Peyer's patch (tissue), 4 donors: ENCODE results near the gene SMOC1.

Source experiments
- POLR2A ChIP-seq, 2 donors: fragments of 450-650 bp; IDR thresholded peaks; one replicate each; pipeline ENCODE4 v1.5.1; 2017; ENCODE audit warnings: antibody characterized with exemption in 2 of 2, mild to moderate bottlenecking in 2 of 2, moderate library complexity in 2 of 2
- TF ChIP-seq, protein P1 (sequence below), 6 experiments: fragments of 450-650 bp in 4 of 6; fragments of 200-600 bp in 2 of 6; sonication (generic) in 1 of 6; IDR thresholded peaks; one replicate each; pipeline ENCODE4 v1.5.1; 2017 to 2019; ENCODE audit warnings: antibody characterized with exemption in 6 of 6, mild to moderate bottlenecking in 3 of 6, moderate library complexity in 1 of 6

DNA sequence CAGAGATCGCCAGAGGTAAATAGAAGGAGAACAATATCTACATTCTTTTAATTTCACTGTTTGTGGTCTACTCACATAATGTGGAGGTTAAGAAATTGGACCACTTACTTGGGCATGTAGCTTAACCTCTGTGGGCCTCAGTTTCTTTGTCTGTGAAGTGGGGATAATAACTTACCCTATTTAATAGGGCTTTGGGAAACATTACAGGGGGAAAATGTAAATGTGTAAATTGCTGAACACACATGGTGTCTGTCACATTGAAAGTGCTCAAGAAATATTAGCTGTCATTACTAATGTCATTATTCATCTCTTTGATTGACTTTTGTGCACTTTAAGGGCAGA is 169.1 kb downstream of the SMOC1 start:
- TF ChIP-seq, protein P1, sequence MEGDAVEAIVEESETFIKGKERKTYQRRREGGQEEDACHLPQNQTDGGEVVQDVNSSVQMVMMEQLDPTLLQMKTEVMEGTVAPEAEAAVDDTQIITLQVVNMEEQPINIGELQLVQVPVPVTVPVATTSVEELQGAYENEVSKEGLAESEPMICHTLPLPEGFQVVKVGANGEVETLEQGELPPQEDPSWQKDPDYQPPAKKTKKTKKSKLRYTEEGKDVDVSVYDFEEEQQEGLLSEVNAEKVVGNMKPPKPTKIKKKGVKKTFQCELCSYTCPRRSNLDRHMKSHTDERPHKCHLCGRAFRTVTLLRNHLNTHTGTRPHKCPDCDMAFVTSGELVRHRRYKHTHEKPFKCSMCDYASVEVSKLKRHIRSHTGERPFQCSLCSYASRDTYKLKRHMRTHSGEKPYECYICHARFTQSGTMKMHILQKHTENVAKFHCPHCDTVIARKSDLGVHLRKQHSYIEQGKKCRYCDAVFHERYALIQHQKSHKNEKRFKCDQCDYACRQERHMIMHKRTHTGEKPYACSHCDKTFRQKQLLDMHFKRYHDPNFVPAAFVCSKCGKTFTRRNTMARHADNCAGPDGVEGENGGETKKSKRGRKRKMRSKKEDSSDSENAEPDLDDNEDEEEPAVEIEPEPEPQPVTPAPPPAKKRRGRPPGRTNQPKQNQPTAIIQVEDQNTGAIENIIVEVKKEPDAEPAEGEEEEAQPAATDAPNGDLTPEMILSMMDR (IDR thresholded peaks at IDR 0.05), result no peak
- TF ChIP-seq POLR2A (IDR thresholded peaks at IDR 0.05), result no peak
